Activated T-cell treated with anti-CD3 and anti-CD28 coated beads, Interleukin-2, amount 50 U/mL, for 1 hour (primary cell): ENCODE data around the gene NELFCD.
"Not testable (repeated sequence)": the region's sequence is repeated elsewhere in the genome, so short reads cannot be mapped to it uniquely, and the experiment has no call there.

Source experiments
- DNase-seq: peaks from one replicate; pipeline ENCODE4 v3.0.0-alpha.2; 2020

The NELFCD gene

DNA sequence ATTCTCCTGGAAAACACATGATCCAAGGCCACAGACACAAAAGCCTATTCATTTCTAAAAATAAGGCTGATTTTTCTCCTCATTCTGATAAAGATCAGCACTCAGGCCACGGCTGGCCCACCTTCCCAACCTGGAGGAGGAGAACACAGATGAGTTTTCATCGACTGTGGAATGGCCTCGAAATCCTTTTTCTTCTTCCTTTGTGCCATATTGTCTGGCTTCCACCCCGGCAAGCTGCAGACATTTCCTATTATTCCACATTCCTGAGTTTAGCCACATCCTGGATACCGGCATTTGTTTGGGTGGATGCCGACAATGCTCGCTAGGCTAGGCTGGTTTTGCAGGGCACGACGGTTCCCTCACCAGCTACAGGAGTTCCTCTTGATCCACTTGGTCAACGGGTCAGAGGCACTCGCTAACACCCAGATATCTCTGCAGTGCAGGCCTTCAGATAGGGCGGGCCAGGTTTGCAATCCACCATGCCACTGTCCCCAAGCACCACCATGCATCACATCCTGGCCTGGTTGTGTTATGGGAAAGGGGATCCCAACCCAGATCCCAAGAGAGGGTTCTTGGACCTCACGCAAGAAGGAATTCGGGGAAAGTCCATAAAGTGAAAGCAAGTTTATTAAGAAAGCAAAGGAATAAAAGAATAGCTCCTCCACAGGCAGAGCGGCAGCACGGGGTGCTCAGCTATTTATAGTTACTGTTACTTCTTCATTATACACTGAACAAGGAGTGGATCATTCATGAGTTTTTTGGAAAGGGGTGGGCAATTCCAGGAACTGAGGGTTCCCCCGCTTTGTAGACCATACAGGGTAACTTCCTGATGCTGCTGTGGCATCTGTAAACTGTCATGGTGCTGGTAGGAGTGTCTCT, 30.2 kb downstream of the NELFCD start:
- DNase-seq = no peak

DNA sequence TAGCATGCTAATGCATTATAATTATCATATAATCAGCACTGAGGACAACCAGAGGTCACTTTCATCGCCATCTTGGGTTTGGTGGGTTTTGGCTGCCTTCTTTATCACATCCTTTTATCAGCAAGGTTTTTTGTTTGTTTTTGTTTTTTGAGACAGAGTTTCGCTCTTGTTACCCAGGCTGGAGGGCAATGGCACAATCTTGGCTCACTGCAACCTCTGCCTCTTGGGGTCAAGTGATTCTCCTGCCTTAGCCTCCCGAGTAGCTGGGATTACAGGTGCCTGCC, 30.8 kb downstream of the NELFCD start:
- DNase-seq = not testable (repeated sequence)

DNA sequence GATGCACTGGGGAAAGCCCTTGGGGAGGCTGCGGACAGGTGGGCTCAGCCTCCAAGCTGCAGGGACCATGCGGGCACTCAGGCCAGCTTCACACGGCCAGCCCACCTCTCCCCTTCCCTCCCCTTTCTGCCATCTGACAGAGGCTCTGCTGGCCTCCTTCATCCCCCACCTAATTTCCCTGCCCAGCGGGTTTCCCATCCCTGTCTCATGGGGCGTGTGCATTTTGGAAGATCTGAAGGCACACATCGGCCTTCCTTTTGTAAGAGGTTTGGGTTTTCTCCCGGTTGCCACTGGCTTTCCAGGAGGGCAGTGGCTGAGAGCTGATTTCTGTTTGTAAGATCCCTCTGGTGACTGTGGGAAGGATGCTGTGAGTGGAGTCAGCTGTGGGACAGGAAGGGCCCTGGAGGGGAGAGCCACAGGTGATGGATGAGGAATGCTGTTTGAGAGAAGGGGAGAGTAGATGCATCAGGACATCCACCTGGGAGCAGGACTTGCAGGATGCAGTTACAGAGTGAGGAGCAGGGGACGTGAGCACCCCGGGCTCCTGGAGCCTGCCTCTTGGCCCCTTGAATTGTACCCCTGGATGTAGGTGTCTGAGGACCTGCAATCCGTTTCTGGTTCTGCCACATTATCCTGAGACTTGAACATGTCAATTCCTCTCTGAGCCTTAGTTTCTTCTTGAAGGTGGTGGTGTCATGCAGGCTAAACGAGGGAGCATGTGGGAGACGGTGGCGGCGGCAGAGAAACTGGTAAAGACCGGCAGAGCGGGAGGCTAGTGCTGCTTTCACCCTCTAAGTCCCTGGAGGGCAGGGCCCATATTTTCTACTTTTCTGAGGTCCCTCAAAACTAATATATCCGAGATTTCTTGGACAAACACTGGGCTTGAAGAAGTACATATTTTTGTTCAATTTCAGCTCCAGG, 32.2 kb downstream of the NELFCD start:
- peak; percentile 11 for DNase-seq

DNA sequence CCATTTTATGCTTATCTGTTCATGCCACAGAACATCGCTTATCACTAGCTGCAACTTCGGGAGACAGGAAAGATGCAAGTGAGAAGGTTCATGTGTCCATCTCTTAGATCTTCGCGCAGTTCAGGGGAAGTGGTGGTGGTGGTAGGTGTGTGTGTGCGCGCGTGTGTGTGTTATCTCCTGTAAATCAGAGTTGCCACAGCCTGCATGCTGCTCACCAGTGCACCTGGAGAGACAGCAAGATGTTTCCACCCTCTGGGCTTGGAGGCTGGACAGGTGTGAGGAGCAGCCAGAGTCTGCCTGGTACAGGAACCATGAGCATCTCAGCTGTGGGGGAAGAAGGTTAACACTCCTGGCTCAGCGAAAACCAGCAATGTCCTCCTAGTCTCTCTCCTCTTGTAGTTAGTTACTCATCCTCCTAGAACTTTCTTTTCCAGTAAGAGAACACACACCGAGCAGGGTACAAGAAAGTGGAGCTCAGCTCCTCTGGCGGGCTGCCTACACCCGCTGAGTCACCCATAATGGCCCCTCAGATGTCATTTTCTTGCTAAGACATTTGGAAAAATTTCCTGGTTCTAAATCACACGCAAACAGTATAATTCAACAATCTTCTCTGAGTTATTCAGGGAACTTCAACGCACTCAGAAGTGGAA, 33.0 kb downstream of the NELFCD start:
- peak; percentile 27 for DNase-seq

DNA sequence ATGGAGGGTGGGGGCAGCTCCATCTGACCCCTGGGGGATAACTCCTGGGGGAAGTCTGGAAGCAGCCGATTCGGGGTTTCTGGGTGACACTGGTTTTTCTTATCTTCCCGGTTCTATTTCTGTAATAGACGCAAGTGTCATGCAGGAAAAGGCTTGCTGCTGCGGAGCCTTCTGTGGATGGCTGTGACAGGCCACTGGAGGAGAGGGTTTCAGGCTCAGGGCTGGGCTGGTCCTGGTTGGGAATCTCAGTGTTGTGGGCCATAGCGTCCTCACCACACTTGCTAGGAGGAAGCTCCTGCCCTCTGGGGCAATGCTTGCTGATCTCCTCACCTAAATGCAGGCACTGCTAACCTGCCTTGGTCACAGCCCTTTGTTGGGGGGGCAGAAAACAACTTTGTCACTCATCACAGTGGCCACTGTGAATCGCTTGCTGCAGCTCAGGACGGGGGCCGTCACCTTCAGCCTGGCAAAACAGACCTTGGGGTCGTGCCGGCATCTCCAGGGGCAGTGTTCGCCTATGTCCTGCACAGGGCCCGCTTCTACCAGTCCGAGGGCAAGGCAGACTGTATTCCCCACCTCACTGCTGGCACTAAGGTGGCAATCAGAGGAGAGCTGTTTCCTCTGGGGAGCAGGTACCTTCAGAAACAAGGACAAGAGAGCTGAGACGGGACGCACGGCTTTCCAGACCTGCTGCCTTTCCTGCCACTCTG, 33.8 kb downstream of the NELFCD start:
- peak; percentile 7 for DNase-seq

DNA sequence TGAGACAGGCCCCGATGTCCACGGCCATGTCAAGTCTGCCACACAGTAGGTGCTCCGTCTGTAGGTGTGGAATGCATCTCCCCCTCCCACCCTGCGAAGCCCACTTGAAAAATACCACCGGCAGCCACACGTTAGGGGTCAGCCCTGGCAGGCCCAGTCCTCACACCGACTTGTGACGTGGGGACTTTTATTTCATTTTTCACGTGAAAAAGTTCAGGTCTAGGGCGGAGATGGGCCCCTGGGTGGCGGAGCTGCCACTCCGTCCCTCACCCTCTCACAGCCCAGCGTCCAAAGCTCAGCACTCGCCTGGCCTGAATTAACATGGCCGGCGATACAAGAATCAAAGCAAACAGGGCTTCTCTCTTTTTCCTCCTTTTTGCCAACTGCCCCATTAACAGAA, 34.4 kb downstream of the NELFCD start:
- DNase-seq = no peak

DNA sequence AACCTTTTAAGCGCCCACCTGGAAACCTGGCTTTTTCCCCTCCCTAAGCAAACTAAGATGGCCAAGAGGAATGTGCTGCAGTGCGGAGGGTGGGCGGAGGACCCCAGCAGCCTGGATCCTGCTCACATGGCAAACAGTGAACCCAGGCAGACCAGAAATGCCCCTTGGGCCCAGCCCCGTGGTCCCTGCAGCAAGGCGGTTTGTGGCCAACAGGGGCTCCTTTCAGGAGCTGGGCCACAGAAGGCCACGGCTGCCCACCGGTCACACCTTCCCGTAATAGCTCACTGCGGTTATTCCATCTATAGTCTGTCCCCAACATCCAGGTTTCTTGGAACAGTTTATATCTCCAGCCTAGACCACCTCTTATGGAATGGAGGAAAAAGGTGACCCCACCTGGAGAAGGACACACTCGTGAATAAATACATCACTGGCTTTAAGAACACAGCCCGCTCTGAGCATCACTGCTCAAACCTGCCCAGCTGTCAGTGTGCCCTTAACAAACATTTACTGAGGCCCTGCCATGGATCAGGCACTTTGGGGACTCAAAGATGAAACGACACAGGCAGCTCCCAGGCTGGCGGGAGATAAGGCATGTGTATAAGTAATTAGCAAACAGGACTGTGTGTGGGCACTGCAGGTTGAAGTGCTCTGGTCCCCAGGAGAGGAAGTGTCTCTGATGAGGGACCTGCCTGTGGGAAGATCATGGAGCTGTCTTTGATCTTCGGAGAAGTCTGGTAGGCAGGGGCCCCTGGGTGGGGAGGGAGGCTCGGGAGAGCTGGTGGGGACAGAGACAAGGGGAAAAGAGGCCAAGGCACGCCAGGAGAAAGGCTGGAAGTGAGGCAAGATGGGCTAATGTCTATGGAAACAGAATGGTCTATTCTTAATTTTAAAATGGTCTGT, 35.0 kb downstream of the NELFCD start:
- DNase-seq = peak; percentile 14

DNA sequence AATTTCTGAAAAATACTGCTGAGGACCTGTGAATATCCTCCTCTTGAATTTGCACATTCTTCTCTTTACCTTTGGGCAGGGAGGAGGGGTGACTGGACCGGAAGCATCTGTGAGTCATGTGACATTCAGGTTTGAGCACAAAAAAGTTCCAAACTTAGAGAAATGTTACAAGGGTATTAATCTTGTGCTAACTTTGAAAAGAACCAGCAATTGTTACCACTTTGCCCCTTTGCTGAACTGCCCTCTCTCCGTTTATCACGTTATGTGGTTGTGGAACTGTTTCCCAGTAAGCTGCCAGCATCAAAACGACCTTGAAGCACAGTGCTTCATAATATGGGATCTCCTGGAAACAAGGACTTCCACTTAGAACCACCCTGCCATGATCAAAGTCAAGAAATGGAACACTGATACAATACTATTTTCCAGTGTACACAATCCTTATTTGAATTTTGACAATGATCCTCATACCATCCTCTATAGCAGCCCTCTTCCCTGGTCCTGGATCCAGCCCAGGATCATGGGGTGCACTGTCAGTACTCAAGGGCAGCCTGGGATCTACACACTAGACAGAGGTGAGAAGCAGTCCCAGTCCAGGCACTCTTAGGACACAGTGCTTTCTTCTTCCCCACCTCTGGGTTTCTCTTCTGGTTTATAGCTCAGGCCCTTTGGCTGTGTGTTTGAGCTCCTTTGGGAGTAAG, 35.9 kb downstream of the NELFCD start:
- peak; percentile 18 for DNase-seq

DNA sequence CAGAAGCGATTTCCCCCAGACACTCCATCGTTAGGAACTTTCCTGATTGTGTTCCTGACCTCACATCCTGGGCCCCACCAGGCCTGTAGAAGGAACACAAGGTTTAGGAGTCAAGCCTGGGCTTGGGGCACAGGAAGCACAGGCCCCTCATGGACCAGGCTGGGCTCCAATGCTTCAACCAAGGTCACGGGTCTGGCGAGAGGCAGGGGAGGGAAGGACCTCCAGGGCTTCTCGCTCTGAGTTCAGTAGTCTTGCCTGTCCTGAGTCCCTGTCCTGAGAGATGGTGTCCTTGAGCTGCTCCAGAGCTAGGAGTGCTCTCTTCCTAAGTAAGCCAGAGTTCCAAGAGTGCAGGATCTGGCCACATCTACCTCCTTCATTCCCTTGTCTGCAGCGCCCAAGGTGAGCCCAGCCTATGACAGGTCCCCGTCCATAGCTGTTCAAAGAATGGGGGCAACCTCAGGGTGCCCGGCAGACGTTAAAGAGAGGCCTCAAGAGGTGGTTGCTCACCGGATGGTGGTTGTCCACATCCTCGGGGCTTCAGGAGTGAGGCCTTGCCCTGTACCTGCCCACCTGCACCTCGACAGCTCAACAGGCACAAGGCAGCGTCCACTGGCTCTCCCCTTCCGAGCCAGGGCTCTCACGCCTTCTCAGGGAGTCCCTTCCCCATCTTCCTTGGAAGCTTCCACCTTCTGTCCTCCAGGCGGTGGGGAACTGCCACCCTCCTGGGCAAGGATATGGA, 36.6 kb downstream of the NELFCD start:
- peak; percentile 12 for DNase-seq

DNA sequence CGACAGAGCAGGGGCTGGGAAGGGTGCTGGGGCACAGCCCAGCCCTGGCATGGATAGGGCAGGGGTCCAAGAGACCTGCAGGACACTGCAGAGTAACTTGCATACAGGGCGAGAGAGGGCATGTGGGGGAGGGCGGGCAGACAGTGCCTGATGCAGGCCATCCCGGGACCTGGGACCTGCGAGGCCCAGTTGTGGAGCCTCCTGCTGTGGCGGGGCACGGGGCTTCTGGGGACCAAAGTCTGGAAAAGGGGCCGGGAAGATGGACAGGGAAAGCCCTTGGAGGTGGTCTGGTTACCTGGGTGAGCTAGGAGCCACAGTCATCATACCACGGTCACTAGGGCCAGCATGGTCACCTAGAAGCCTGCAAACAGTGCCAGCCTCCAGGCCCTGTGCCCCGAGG, 37.8 kb downstream of the NELFCD start:
- DNase-seq = peak; percentile 11

DNA sequence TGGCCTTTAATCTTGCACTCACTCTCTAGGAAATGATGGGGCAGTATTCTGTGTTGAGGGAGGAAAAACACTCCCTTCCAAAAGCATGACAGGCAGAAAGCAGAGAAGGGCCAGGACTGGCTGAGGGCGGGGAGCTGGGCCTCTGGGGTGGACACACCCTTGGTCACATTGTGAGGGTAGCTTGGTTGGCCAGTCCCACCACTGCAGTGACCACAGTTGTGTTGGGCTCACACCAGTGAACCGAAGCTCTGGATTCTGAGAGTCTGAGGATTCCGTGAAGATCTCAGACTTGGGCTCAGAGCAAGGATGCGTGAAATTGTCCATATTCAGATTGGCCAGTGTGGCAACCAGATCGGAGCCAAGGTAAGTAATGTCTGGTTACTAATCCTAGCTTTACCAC, 38.2 kb downstream of the NELFCD start, which contains the start of gene TUBB1:
Gene TUBB1, plus strand, starts transcription at position 213 of the 400 bp plus-strand sequence. Its CDS starts 94 bp downstream, at position 307.
- DNase-seq = peak; percentile 13

DNA sequence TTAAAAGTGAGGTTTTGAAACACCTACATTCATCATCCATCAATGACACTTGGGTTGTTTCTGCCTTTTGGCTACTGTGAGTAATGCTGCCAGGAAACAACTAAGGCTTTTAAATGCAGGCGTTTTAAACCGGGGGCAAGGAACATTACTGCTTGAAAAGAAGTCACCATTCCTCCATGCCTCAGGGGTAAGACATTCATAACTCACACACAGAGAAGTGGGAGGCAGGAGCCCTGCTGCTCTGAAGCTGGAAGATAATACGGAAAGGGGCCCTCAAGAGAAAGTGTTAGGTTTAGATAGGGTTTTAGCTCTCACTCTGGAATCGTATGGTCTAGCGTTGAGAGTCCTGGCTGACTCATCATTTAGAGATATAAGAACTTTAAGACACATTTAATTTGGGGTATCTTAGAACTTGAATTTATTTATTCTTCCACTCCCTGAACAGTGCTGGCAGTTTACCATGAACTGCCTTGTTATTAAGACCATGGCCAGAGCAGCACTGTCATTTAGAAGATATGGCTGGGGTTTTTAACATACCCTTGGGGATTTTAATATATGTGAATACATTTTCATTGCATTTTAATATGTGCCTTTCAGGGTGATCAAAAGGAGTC, 40.0 kb downstream of the NELFCD start:
- DNase-seq = no peak

DNA sequence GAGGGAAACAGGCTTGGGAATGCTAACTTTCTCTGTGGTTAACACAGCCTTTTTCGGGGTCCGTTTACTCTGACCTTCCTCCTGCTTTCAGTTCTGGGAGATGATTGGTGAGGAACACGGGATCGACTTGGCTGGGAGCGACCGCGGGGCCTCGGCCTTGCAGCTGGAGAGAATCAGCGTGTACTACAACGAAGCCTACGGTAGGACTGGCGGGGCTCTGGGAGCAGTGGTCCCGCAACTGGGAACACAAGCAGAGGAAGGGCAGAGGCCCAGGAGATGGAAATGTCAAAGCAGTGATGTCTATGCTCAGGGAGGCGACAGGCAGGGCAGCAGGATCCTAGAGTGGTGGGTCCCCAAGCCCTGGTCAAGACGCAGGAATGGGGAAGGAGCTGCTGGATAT, 41.7 kb downstream of the NELFCD start:
- peak; percentile 8 for DNase-seq

DNA sequence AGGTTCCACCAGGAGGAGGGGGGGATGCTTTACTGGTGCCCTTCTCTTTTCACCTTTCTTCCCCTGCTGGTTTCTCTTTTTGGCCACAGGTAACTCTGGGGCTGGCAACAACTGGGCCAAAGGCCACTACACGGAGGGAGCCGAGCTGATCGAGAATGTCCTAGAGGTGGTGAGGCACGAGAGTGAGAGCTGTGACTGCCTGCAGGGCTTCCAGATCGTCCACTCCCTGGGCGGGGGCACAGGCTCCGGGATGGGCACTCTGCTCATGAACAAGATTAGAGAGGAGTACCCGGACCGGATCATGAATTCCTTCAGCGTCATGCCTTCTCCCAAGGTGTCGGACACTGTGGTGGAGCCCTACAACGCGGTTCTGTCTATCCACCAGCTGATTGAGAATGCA, 42.6 kb downstream of the NELFCD start:
- DNase-seq = peak; percentile 14

DNA sequence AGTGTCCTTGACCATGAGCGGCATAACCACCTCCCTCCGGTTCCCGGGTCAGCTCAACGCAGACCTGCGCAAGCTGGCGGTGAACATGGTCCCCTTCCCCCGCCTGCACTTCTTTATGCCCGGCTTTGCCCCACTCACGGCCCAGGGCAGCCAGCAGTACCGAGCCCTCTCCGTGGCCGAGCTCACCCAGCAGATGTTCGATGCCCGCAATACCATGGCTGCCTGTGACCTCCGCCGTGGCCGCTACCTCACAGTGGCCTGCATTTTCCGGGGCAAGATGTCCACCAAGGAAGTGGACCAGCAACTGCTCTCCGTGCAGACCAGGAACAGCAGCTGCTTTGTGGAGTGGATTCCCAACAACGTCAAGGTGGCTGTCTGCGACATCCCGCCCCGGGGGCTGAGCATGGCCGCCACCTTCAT, 43.1 kb downstream of the NELFCD start:
- DNase-seq = peak; percentile 11

DNA sequence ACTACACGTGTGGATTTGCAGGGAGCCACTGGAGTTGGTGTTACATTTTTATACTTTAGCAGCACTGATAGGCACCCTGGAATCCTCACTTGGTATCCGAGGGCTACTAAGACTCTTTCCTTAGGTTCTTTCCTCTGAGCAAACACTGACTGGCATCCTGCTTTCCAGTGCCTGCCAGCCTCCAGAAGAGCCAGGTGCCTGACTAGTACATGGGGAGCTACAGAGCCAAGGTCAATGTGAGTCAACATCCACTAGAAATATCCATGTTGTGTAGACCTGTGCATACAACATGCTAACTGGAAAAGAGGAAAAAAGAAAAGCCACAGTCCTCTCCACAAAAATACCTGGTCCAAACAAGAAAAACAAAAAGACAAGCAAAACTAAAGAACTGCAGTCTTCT, 44.0 kb downstream of the NELFCD start:
- no peak for DNase-seq

DNA sequence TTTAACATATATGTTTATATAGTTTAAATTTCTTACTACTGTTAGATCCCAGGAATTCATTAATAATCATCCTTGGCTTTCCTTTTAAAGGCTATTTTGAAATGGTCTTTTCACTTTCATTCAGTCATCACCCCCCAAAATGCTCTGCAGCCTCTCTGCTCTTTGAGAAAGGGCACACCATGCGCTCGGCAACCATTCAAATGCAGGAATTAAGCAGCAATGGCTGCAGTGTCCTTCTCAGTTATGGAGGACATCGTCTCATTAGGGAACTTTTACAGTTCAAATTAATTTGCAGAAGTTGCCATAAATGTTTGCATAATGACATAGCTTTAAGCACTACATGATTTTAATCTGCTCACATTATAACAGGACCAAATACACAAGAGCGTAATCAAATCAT, 44.5 kb downstream of the NELFCD start:
- no peak for DNase-seq

DNA sequence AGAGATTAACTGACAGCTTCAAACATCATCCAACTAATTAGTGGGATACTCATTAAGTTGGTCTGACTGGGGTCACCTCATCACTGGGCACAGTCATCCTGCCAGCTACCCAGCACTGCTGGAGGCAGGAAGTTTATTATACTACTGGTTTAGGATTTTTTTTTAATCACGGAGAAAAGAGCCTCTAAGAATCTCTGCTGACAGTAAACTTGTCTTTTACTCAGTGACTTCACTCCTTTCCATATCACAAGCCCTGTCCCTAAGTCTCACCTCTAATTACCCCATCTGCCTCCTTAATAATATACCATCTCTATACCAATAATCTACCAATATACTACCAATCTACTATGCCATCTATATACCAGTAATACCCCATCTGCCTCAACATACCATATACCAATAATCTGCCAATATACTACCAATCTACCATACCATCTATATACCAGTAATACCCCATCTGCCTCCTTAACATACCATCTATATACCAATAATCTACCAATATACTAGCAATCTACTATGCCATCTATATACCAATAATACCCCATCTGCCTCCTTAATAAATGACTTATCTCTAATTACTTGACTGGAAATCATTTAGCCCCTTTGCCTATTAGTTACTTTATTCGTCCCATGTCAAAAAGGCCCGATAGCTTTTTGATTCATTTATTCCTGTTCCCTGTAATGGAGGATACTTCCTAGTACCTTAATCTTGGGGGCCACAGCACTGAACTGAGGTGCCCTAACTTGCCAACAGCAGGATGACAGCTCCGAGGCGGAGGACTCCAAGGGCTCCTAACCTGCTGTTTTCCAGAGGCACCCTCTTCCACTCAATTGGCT, 46.1 kb downstream of the NELFCD start:
- DNase-seq = no peak
